Fibroblast of lung (primary cell): ENCODE data around the gene TXNRD2. TPM values are rescaled to one million over a fixed set of nuclear protein-coding genes. Genes with fewer than 3 reads are reported as not detected.
"Not testable (repeated sequence)": the region's sequence is repeated elsewhere in the genome, so short reads cannot be mapped to it uniquely, and the experiment has no call there.

ENCODE experiments used
- DNase-seq, 2 donors: peaks; one replicate each; pipeline versions ENCODE4 v3.0.0 to v3.0.0-alpha.2; 2010; ENCODE audit warnings: low read depth in 2 of 2
- H2AFZ ChIP-seq: 2 replicates; pipeline ENCODE4 v1.5.1; 2012; ENCODE audit warnings: low read length, control low read depth, inconsistent platforms
- H3K27ac ChIP-seq: 2 replicates; pipeline ENCODE4 v1.5.1; 2011; ENCODE audit warnings: low read length, control low read depth; ENCODE audit not compliant: insufficient read depth
- H3K27me3 ChIP-seq: 2 replicates; pipeline ENCODE4 v1.5.1; 2011; ENCODE audit warnings: mild to moderate bottlenecking, low read length; ENCODE audit not compliant: control insufficient read depth, insufficient read depth
- H3K36me3 ChIP-seq: 2 replicates; pipeline ENCODE4 v1.5.1; 2011; ENCODE audit warnings: low read length; ENCODE audit not compliant: control insufficient read depth, insufficient read depth
- H3K4me1 ChIP-seq: 2 replicates; pipeline ENCODE4 v1.5.1; 2011; ENCODE audit warnings: low read length; ENCODE audit not compliant: control insufficient read depth, insufficient read depth; ENCODE audit errors: extremely low read depth
- H3K4me2 ChIP-seq: 2 replicates; pipeline ENCODE4 v1.5.1; 2011; ENCODE audit warnings: low read length, control low read depth; ENCODE audit not compliant: insufficient read depth; ENCODE audit errors: extremely low read depth
- H3K4me3 ChIP-seq, 4 experiments: fragments of 200-600 bp in 1 of 4; sonication (generic) in 1 of 4; replicated peaks in 1 of 4; 2 replicates each; pipeline ENCODE4 v1.5.1; 2011 to 2016; ENCODE audit warnings: low read length in 4 of 4, low read depth in 3 of 4, mild to moderate bottlenecking in 3 of 4, control low read depth in 2 of 4, inconsistent platforms in 1 of 4, mixed read lengths in 1 of 4; ENCODE audit not compliant: insufficient read depth in 1 of 4; ENCODE audit errors: control extremely low read depth in 1 of 4
- H3K79me2 ChIP-seq: 2 replicates; pipeline ENCODE4 v1.5.1; 2012; ENCODE audit warnings: mild to moderate bottlenecking, low read length, inconsistent platforms; ENCODE audit not compliant: control insufficient read depth, insufficient read depth
- H3K9ac ChIP-seq: 2 replicates; pipeline ENCODE4 v1.5.1; 2011; ENCODE audit warnings: mild to moderate bottlenecking, low read length, control low read depth; ENCODE audit not compliant: insufficient read depth
- H3K9me3 ChIP-seq: 2 replicates; pipeline ENCODE4 v1.5.1; 2012; ENCODE audit warnings: low read depth, low read length; ENCODE audit not compliant: control insufficient read depth, insufficient read depth
- H4K20me1 ChIP-seq: 2 replicates; pipeline ENCODE4 v1.5.1; 2011; ENCODE audit warnings: low read length; ENCODE audit not compliant: control insufficient read depth, insufficient read depth; ENCODE audit errors: extremely low read depth
- EZH2 ChIP-seq: IDR thresholded peaks from 2 replicates; pipeline ENCODE4 v1.5.1; 2012; ENCODE audit warnings: low read length, control low read depth, mild to moderate bottlenecking; ENCODE audit errors: missing control alignments
- polyA plus RNA-seq, 2 donors: library from polyadenylated mRNA; depleted of rRNA in 1 of 2; stranded (reverse) in 1 of 2; unstranded in 1 of 2; fragments of >200 nt; gene quantifications; 2 replicates each; pipeline ENCODE4 v1.2.1, GENCODE V29; 2011 to 2012; ENCODE audit warnings: missing spikeins in 1 of 2
- total RNA-seq: library from RNA; depleted of rRNA; stranded (reverse); fragments of >200 nt; gene quantifications from 2 replicates; pipeline ENCODE4 v1.2.1, GENCODE V29; 2014
- TF ChIP-seq, protein P1 (sequence below), 2 donors: IDR thresholded peaks in 1 of 2; conservative IDR thresholded peaks in 1 of 2; 1 replicate in 1 of 2; 2 replicates in 1 of 2; pipeline ENCODE4 v1.5.1; 2011 to 2012; ENCODE audit warnings: low read length in 2 of 2, control low read depth in 1 of 2, inconsistent platforms in 1 of 2, low read depth in 1 of 2, mild to moderate bottlenecking in 1 of 2

Gene TXNRD2
- total and polyA plus RNA-seq, 2 donors (not counting 1 experiment from before 2014, with no cell fraction given), result 13.2 to 30.7 TPM

DNA sequence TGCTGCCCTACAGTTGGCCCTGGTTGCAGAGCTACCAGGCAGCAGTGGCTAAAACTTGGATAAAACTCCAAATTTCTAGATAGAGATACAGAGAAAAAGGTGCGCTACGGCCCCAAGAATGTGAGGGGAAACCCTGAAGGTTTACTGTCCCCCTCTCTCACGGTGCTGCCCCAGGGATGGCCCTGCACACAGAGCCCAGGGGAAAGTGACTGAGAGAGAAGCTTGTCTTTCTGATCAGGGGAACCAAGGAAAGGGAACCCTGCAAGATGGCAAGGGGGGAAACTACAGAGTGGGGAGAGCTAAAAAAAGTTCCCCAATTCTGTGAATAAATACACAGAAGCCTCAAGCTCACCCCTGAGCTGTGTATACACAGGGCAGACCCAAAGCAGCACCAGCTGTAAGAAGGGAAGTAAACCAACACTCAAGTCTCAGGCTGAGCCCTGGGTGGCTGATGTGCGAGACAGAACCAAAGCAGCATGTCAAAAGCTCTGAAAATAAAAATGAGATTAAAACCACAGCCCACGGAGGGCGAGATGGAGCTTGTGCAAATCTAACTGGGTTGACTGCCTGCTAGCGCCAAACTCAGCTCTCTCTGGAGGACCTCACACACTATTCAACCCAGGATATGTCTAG lies 109.0 kb downstream of the TXNRD2 start:
- no peak overlapping the region for H3K4me2 ChIP-seq

DNA sequence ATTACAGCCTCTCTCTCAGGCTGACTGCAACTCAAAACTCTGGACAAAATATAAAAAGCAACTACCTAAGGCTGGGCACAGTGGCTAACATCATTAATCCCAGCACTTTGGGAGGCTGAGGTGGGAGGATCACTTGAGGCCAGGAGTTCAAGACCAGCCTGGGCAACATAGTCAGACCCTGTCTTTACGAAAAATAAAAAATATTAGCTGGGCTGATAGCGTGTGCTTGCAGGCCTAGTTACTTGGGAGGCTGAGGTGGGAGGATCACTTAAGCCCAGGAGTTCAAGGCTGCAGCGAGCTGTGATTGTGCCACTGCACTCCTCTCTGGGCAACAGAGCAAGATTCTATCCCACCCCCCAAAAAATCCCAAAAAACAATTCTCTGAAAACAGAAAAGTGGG lies 109.6 kb downstream of the TXNRD2 start:
- not testable (repeated sequence) for H3K4me3 ChIP-seq, H3K79me2 ChIP-seq, H3K4me1 ChIP-seq, H2AFZ ChIP-seq, H3K27me3 ChIP-seq, H4K20me1 ChIP-seq, H3K4me2 ChIP-seq, H3K27ac ChIP-seq, H3K36me3 ChIP-seq, DNase-seq, H3K9me3 ChIP-seq, H3K9ac ChIP-seq

More for the DNA sequence above, 109.0 kb downstream of the TXNRD2 start:
- no peaks in the 10 kb centered on the region for H3K36me3 ChIP-seq
- no peak overlapping the region for H2AFZ ChIP-seq
- H3K79me2 ChIP-seq, result no peaks in the 10 kb centered on the region
- no peaks in the 10 kb centered on the region for H3K27me3 ChIP-seq
- H3K9ac ChIP-seq, result no peak overlapping the region
- no peak overlapping the region for H3K4me3 ChIP-seq
- no peak for DNase-seq
- no peak for TF ChIP-seq EZH2
- TF ChIP-seq, protein P1, sequence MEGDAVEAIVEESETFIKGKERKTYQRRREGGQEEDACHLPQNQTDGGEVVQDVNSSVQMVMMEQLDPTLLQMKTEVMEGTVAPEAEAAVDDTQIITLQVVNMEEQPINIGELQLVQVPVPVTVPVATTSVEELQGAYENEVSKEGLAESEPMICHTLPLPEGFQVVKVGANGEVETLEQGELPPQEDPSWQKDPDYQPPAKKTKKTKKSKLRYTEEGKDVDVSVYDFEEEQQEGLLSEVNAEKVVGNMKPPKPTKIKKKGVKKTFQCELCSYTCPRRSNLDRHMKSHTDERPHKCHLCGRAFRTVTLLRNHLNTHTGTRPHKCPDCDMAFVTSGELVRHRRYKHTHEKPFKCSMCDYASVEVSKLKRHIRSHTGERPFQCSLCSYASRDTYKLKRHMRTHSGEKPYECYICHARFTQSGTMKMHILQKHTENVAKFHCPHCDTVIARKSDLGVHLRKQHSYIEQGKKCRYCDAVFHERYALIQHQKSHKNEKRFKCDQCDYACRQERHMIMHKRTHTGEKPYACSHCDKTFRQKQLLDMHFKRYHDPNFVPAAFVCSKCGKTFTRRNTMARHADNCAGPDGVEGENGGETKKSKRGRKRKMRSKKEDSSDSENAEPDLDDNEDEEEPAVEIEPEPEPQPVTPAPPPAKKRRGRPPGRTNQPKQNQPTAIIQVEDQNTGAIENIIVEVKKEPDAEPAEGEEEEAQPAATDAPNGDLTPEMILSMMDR (conservative IDR thresholded peaks at IDR 0.05 in 1 of 2, IDR thresholded peaks at IDR 0.05 in 1 of 2; ENCODE audit: low read depth in 1 of 2, low read length in 2 of 2), result no peak
- H4K20me1 ChIP-seq, result no peaks in the 10 kb centered on the region
- H3K9me3 ChIP-seq, result no peaks in the 10 kb centered on the region
- H3K27ac ChIP-seq, result no peak overlapping the region
- H3K4me1 ChIP-seq, result no peaks in the 10 kb centered on the region

DNA sequence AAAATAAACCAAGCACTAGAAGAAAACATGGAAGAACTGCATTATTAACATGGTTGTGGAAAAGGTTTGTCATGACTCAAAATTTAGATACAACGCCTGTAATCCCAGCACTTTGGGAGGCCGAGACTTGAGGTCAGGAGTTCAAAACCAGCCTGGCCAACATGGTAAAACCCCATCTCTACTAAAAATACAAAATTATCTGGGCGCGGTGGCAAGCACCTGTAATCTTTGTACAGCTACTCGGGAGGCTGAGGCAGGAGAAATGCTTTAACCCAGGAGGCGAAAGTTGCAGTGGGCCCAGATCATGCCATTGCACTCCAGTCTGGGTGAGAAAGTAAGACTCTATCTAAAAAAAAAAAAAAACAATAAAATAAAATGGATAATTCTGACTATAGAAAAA lies 110.6 kb downstream of the TXNRD2 start:
- DNase-seq, result no peak
- no peak for TF ChIP-seq EZH2
- TF ChIP-seq, protein P1 (conservative IDR thresholded peaks at IDR 0.05 in 1 of 2, IDR thresholded peaks at IDR 0.05 in 1 of 2; ENCODE audit: low read depth in 1 of 2, low read length in 2 of 2), result no peak
- Histone ChIP-seq H3K27me3 (no peaks in the 10 kb centered on the region), H3K9me3 (no peaks in the 10 kb centered on the region), H3K9ac (no peak overlapping the region), H3K4me2 (no peak overlapping the region), H3K79me2 (no peaks in the 10 kb centered on the region), H3K36me3 (no peaks in the 10 kb centered on the region), H3K27ac (no peak overlapping the region), H3K4me3 (no peak overlapping the region), H2AFZ (no peak overlapping the region), H3K4me1 (no peaks in the 10 kb centered on the region), H4K20me1 (no peaks in the 10 kb centered on the region)
